ENCODE data around the gene HOXC6.

The HOXC6 gene
- long read RNA-seq, donor 1, transcript HOXC6-202 (3 exons, 2,943 nt), result major isoform, 6 of 20 reads
- long read RNA-seq, donor 1, transcript HOXC6-201 (2 exons, 1,733 nt), result major isoform, 6 of 20 reads
- long read RNA-seq, donor 1, partial matches to known transcripts, result 8 of 20 reads
- long read RNA-seq, donor 1, other reads (novel, unspliced or antisense), result 0 of 20 reads
- long read RNA-seq, donor 2, partial matches to known transcripts, result 0 of 7 reads
- long read RNA-seq, donor 2, other reads (novel, unspliced or antisense), result 0 of 7 reads
- long read RNA-seq, donor 3, transcript HOXC6-202 (3 exons, 2,943 nt), result major isoform, 5 of 9 reads
- long read RNA-seq, donor 3, partial matches to known transcripts, result 0 of 9 reads
- long read RNA-seq, donor 3, other reads (novel, unspliced or antisense), result 0 of 9 reads
- long read RNA-seq, donor 4, partial matches to known transcripts, result 0 of 6 reads
- long read RNA-seq, donor 4, other reads (novel, unspliced or antisense), result 0 of 6 reads
- long read RNA-seq, donor 5, partial matches to known transcripts, result 0 of 6 reads
- long read RNA-seq, donor 5, other reads (novel, unspliced or antisense), result 0 of 6 reads
- long read RNA-seq, donor 6, transcript HOXC6-201 (2 exons, 1,733 nt), result major isoform, 9 of 19 reads
- long read RNA-seq, donor 6, partial matches to known transcripts, result 6 of 19 reads
- long read RNA-seq, donor 6, other reads (novel, unspliced or antisense), result 0 of 19 reads
- long read RNA-seq, donor 7, transcript HOXC6-201 (2 exons, 1,733 nt), result major isoform, 9 of 14 reads
- long read RNA-seq, donor 7, partial matches to known transcripts, result 0 of 14 reads
- long read RNA-seq, donor 7, other reads (novel, unspliced or antisense), result 0 of 14 reads
- long read RNA-seq, donor 8, partial matches to known transcripts, result 0 of 5 reads
- long read RNA-seq, donor 8, other reads (novel, unspliced or antisense), result 0 of 5 reads

DNA sequence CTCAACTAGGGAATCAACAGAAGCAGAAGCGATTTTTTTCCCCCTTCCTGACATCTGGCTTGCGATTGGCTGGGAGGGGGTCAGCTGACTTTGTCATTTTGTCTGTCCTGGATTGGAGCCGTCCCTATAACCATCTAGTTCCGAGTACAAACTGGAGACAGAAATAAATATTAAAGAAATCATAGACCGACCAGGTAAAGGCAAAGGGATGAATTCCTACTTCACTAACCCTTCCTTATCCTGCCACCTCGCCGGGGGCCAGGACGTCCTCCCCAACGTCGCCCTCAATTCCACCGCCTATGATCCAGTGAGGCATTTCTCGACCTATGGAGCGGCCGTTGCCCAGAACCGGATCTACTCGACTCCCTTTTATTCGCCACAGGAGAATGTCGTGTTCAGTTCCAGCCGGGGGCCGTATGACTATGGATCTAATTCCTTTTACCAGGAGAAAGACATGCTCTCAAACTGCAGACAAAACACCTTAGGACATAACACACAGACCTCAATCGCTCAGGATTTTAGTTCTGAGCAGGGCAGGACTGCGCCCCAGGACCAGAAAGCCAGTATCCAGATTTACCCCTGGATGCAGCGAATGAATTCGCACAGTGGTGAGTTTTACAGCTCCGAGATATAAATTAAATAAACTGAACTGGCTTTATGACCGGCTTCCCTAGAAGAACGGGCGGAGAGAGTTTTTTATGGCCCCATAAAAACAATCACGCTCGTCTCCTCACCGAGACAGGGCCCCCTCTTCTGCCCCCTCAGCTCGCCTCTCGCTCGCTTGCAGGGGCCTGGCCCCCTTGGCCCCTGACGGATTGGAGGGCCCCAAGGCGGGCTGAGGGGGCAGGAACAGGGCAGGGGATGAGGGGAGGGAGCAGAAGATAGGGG is at the start of gene HOXC6:
TSS of gene HOXC6 (plus strand) at position 127 of the 888 bp plus-strand sequence. CDS start at position 209, 82 bp downstream.
- no peak for DNase-seq

DNA sequence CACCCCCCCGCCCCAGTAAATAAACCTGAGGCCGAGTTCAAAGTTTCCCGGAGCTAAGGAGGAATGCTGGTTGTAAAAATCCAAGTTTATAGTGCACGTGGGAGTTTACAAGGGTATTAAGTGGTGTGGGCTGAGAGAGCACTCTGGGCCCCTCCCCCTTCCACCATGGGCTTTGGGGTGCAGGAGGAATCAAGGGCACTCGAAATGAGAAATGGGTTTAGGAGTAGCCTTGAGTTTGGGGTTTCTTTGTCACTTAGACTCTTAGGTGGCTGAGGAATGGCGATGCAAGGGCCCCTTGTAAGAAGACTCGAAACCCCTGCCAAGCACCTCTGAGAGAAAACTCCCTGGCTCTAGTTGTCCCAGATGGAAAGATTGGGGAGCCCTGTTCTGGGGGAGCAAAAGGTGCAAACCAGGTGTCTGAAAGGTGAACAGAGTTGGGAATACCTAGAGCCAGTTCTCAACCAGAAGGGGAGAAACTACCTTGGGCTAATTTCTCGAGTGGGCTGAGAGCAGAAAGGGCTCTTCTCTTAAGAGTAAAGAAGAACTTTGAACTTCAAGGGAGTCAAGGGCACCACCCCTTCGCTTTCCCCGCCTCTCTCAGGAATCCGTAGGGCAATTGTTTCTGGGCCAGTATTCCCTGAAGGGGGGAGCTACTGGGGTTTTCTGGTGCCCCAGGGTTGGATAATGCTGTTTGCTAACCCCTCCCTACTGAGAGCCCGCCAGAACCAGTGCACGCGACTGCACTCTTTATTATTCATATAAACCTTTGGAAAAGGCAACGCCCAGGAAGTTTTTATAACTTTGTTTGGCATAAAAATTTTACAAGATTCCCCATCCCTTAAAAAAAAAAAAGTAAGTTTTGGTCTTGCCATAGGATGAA is 49.5 kb upstream of the HOXC6 start:
- DNase-seq, result no peak

- DNase-seq, result no peak
These were observed 48.0 kb upstream of the HOXC6 start for GRCh38 chr12:53980104-53980801.

DNA sequence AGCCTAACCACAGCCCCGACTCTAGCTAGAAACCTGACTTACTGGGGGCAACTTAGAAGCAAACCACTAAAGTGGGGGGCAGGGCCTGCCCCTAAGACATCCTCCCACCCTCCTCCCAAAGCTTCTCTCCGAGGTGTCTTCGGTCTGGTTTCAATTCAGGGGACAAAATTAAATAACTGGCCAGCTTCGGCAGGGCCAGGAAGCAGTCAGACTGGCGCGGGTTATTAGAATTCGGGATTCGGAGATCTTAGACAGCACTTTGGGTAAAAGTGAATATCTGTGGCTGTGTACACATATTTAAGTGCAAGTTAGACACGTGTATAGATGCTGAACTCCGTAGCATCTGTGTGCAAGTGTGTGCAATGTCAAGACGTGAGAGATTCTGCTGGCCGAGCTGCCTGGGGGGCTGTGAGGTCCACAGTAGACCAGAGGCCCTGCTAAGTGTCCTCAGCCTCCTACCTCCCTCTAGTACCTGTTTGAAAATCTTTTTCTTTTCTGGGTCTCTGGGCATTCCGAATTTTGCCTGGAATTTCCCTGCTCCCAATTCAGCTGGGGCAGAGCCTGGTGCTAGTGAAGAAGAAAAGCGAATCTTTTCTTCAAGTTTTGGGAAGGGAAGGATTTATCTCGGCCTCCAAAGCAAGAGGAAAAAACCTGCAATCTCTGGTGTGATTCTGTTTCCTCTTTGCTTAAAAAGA is 47.3 kb upstream of the HOXC6 start:
- peak; percentile 83 for DNase-seq

DNA sequence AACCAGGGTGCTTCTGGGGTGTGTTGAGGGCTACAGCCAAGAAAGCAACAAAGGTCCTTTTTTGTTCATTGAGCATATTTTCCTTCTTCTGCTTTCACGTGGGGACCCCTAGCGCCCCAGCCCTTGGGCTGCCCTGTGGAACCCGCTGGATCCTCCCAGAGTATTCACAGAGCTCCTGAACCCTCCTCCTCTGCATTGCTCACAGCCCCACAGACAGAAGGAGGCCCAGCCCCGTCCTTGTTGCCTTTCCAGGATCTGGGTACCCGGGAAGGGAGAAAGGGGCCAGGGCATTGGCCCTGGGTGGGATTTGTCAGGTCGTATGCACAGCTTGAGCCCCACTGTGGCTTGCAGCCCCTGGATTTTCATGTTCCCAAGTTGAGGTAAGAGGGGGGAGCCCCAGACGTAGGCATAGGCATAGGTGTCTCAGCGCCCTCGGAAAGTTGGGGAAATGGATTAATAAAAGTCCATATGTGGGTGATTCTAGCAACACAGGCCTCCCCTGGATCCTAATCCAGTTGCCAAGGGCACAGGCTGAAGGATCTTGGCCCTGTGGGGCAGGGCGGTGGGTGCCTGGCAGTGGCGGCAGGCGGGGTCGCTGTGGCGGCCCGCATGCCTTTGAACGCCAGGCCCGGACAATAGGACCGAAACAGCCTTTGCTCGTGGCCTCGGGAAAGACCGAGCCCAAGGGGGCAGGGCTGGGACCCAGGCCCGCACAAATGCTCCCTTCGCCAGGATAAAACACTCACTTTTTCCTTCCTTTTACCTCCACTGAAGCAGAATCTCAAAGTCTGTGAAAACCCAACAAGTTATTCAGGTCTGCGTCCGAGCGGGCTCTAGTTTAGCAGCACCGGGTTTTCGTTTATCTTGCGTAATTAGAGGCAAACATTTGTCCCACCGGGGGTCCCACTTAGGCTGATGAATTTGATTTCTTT is 46.3 kb upstream of the HOXC6 start:
- peak; percentile 89 for DNase-seq

DNA sequence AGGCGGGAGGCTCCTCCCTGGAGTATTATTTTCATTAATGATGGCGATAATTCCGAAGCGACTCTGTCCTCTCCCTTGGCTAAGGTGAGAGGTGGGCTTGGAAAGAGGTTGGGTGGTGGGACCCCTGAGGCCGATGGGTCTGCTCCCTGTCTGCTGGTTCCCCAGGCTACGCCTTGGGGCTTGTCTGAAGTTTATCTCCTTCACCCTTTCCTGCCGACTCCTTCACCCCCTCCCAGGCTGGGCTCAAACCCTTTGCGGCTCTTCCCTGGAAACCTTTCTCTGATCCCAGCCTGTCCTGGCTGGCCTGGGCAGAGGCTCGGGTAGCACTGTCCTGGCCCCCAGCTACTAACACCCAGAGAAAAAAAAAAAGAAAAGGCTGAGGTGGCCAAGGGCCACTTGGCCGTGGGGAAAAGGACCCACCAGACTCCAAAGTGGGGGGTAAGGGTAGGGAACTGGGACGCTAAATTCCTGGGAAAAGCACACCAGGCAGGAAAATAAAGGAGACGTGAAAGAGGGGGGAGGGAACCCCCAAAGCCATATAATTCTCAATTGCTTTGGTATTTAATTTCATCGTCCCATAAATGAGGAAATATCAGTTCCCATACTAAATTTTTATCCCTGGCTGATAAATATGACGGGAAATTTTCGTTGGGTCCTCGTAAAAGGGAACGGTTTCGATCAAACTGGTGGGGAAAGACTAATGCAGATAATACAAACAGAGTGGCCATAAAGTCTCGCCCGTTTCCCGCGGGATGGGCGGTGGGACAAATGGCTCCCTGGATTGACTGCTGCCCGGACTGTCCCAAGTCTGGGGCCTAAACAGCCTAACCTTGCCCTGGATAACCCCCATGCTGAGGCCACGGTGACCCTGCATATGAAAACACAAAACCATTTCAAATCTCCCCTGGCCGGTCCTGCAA is 45.3 kb upstream of the HOXC6 start:
- peak; percentile 80 for DNase-seq

- DNase-seq, result peak; percentile 86
These were observed 44.7 kb upstream of the HOXC6 start for GRCh38 chr12:53983568-53983949.

- no peak for DNase-seq
These were observed 44.2 kb upstream of the HOXC6 start for GRCh38 chr12:53983950-53984572.

- DNase-seq, result peak; percentile 87
These were observed 43.1 kb upstream of the HOXC6 start, which contains the start of gene HOXC10 for GRCh38 chr12:53984901-53985691. HOXC10 (plus strand) TSS chr12:53985146; CDS start chr12:53985260, 114 bp downstream.

DNA sequence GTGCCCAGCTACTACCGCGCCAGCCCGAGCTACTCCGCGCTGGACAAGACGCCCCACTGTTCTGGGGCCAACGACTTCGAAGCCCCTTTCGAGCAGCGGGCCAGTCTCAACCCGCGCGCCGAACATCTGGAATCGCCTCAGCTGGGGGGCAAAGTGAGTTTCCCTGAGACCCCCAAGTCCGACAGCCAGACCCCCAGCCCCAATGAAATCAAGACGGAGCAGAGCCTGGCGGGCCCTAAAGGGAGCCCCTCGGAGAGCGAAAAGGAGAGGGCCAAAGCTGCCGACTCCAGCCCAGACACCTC is 42.6 kb upstream of the HOXC6 start:
- peak; percentile 85 for DNase-seq

- DNase-seq, result peak; percentile 88
These were observed 42.1 kb upstream of the HOXC6 start for GRCh38 chr12:53985994-53986685.

DNA sequence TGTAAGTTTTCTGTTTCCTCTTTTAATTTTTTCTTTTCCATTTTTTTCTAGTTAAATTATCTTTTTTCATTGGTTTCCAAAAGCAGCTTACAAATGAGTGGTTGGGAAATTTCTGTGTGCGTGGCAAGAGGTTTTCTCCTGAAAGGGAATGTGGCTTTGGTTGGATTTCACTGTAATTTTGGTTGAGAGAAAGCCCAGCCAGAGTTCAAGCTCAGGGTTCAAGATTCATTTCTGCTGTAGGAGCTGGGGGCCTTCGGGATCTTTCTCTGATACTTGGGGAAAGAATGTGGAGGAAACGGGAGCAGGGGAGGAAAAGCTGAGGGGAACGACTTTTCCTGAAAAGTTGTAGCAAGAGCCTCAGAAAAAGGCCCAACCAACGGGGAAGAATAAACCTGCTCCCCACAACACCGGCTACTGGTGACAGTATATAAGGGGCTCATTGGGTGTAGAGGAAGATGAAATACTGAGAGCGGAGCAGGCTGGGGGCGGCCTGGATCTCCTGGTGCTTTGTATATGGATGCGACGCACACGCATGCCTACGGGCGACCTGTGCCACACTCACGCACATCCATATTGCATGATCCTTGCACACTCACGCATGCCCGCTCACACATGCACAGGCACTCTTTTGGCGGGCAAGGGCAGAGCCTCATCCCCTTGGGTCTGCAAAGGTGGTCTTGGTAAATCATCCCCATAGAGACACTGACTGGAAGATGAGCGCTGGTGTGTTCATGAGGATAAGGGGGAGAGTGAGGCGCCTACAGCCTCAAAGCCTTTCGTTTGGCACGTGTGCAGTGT is 41.4 kb upstream of the HOXC6 start:
- no peak for DNase-seq

GRCh38 chr12:53987787-53988230 is 40.4 kb upstream of the HOXC6 start:
- no peak for DNase-seq

- no peak for DNase-seq
These were observed 39.6 kb upstream of the HOXC6 start for GRCh38 chr12:53988541-53989226.

Data from right kidney (tissue), 9 donors.